NCI-H146 treated with DMSO at 0.1 percent for 48 hours (cell line): Measurements from ENCODE around the gene LAMP2.
"Not testable (repeated sequence)": the region's sequence is repeated elsewhere in the genome, so short reads cannot be mapped to it uniquely, and the experiment has no call there.

Experiments used
- DNase-seq: peaks from one replicate; lab custom pipeline; 2025; ENCODE audit not compliant: unreplicated experiment; lab: John Stamatoyannopoulos, UW

The LAMP2 gene

DNA sequence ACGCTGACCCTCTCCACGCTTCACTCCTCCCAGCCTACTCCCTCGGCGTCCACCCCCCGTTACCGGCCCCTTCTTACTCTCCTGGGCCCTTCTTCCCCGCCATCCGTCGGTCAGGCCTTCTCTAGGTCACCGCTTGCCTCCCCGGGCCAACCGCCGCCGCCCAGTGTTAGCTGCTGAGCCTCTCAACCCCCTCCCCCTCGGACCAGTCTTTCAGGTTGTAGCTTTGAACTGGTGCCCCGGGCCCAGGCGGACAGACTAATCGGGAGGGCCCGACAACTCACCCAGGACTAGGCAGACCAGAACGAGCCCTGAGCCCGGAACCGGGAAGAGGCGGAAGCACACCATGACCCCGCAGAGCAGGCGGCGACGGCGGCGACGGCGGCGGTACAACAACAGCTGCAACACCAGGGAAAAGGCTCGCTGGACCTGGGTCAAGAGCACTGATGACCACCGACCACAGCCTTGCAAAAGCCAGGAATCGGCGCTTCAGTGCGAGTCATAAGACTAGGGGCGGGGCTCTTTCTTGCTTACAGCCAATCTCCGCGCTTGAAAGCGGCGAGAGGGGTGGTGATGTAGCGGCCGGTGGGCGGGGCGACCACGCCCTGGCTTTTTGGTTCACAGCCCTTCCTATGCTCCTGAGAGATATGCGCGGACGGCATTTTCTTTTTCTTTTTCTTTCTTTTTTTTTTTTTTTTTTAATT is at the start of gene LAMP2:
Gene LAMP2 (minus strand): TSS at position 472 of the 701 bp plus-strand sequence. CDS start 127 bp downstream, at position 345.
- DNase-seq, result peak; percentile 84

DNA sequence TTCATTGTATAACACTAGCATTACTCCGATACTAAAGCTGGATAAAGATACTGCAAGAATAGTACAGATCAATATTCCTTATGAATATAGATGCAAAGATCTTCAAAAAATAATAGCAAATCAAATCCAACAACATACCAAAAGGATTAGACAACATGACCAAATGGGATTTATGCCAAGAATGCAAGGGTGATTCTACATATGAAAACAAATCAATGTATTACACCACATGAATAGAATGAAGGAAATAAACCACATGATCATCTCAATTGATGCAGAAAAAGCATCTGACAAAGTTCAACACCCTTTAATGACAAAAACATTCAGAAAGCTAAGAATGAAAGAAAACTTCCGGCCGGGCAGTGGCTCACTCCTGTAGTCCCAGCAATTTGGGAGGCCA is 48.8 kb upstream of the LAMP2 start:
- no peak for DNase-seq

DNA sequence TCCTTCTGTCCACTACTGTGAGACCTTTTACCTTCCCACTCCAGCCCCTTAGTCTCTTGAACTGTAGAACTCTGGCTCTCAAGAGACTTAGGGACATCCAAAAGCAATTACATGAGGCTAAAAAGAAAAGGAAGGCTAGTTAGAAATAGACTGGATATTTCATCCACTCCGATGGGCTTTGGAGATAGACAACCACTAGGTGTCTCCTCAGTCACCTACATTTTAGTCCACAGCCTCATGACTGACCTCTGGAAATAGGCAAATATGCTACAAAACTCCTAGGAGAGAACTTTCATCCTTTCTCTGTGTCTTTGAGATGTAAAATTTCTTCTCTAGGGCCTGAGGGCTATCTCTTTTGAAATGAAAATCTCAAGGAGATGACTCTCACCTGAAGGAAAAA is 45.1 kb upstream of the LAMP2 start:
- DNase-seq, result no peak

DNA sequence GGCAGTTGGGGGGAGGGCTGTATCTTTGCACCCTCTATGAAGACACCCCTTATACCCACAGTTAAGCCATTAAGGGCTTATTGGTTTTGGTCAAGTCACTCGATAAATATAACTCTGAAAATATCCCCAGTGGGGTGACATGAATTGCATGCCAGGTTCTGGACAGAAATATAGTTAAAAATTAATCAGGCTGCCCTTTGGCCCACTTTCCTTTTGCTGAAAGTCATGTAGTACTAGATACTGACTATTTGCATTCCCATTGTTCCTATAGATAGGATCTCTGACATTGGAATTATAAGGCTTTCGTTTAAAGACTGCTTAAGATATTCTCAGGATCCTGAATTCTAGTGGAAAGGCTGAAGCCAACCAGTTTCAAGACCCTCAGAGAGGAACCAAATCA is 43.5 kb upstream of the LAMP2 start:
- DNase-seq, result no peak

DNA sequence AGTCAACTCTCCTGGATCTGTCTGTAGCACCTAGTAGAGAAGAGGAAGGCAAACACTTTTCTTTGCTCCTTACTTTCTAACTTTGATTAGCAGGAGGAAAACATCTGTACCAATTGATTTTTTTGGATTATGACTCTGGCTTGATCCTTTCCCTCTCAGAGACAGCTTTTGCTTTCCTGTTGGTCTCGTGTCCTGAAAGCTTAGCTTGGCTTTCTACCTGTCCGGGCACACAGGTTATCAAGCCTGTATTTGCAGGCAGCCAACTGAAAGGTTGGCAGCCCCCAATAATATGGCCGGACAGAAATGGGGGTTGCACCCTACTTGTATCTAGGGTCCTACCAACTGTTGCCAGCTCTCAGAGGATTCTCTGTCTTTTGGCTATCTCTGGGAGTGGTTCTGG is 43.1 kb upstream of the LAMP2 start:
- DNase-seq, result no peak

DNA sequence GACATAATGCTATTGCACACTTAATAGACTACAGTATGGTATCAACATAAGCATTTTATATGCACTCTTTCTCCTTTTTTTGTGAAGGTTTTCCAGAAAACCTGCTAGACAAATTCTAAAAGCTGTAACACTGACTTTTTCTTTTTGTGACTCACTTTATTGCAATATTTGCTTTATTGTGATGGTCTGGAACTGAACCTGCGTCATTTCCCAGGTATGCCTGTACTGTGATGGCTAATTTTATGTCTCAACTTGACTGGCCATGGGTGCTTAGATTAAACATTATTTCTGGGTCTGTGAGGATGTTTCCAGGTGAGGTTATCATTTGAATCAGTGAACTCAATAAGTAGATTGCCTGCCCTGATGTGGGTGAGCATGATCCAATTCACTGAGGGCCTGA is 35.5 kb upstream of the LAMP2 start:
- DNase-seq, result no peak

DNA sequence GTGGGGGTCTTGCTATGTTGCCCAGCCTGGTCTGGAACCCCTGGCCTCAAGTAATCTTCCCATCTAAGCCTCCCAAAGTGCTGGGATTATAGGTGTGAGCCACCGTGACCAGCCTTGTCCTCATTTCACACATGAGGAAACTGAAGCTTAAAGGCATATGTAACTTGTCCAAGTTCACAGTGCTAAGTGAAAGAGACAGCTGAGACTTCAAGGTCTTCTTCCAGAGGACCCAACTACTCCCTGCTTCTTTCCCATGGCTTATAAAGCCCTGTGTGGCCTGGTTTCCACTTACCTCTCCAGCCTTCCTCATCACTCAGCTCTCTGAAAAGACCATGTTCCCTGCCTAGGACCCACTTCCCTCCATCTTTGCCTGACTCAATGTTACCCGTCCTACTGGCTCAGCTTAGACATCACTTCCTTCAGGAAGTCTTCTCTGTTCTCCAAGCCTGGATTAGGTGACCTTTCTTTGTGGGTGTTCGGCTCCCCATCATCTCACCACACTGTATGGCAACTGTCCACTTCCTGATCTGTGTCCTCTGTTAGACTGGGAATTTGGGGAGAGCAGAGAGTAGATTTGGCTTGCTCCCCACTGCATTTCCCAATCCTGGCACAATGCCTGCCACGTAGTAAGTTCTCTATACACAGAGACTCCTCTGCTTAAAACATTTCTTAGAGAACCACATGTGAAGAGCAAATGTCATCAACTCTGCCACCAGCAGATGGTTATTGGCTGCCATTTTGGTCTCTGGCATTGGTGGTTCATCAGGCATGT is 30.4 kb upstream of the LAMP2 start:
- no peak for DNase-seq

DNA sequence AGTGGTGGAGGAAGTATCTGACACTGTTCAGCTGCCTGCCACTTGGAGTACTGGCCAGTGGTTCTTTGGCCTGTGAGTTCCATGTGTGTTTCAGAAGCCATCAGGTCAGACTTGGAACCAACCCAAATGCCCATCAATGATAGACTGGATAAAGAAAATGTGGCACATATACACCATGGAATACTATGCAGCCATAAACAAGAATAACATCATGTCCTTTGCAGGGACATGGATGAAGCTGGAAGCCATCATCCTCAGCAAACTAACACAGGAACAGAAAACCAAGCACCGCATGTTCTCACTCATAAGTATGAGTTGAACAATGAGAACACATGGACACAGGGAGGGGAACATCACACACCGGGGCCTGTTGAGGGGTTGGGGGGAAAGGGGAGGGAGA is 21.0 kb upstream of the LAMP2 start:
- DNase-seq, result not testable (repeated sequence)

DNA sequence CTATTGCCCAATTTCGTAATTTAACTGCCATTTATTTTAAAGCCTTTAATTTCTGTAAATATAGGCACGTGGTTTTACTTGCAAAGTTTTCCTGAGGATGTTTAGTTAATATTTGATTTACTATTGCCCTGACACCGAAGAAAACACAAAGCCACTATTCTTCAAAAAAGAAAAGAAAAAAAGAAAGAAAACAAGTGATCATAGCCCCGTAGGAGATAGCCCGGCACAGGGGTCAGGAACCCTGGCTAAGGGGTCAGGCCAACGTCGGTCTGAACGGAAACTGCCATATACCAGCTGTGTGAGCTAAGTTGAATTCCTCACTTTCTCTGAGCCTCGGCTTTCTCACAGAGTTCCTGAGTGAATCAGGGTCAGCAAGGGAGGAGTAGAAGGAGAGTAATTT is 17.7 kb upstream of the LAMP2 start:
- no peak for DNase-seq

DNA sequence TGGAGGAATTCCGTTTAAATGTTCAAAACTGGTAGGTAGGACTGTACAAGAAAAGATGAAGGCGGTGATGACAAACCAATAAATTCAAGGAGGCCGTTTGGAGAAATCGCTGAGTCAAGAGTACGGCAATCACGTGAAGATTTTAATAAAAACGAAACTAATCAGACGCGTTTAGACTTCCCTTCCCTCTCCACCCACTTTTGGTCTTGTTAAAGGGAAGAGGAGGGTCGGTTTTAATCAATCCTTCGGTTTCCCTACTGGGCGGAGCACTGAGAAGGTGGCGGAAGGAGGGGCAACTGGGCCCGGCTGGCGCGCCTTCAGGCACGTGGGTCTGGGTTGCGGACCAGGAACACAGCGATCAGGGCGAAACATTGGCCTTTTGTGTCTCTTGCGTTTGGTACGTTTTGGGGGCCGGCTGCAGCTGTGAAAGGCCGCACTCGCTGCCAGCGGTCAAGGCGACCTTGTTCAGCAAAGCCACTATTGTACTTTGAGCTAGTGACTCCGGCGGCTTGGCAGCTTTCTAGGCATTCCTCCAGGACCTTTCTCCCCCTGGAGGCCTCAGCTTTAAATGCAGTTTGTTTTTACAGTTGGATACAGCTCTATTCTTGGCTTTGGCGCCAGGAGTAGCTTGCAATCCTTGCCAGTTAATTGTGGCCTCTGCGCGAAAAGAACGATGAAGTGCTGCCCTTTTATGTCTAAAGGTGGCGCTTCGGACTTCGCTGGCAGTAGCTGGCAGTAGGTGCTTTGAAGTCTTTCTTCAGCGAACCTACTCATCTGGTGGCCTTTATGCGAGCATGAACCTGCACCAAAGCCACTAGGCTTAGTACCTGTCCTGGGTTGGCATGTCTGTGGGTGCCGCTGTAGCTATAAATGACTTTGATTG is 16.8 kb upstream of the LAMP2 start:
- peak; percentile 86 for DNase-seq

DNA sequence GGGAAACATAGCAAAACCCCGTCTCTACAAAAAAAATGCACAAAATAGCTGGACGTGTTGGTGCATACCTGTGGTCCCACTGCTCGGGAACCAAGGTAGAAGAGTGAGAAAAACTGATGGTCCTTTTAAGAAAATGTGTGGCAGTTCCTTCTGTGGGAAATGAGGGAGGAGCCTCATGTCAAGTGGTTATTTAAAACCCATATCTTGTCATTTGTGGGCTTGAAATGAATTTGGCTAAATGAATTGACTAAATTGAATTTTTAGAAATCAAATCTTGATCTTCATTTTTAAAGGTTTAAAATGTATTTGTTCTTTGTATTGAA is 16.2 kb upstream of the LAMP2 start:
- no peak for DNase-seq

DNA sequence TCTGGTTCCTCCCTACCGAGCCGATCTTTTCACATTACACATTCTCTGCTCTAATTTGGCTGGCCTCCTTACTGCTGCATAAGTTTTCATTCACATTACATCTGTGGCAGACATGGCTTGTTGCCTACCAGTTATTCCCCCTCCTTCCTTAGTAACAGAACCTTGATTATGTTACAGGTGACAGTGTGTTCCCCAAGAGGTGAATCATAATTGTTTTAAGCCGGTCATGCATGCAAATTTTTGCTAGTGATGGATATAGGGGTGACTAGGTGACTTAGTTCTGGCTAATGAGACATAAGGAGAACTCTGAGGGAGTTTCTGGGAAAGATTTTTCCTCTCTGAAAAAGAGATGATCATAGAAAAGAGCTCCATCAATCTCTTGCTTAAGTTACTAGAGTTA is 8.4 kb upstream of the LAMP2 start:
- DNase-seq, result no peak

DNA sequence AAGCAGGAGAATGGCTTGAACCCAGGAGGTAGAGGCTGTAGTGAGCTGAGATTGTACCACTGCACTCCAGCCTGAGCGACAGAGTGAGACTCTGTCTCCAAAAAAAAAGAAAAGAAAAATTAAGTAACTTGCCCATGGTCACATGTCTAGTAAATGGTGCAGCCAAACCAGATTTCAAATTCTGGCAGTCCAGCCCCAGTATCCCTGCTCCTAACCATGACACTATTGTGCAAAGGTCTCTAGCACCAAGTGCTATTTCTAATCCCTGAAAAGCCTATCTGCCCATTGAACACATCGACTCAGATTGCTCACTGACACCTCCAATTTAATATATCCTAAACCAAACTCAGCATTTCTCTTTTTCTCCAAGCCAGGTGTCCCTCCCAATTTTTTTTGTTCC is 7.6 kb upstream of the LAMP2 start:
- no peak for DNase-seq

DNA sequence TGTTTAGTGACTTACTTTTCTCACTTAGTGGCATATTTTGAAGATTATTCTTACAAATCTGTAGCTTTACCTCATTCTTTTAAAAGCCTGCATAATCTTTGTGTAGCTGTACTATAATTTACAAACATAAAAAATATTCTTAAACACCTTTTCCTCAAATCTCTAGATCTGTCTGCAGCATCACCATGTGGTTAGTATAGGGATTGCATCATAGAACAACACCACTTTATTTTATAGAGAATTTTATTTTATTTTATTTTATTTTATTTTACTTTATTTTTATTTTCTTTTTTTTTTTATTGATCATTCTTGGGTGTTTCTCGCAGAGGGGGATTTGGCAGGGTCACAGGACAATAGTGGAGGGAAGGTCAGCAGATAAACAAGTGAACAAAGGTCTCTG is 6.4 kb upstream of the LAMP2 start:
- DNase-seq, result not testable (repeated sequence)

DNA sequence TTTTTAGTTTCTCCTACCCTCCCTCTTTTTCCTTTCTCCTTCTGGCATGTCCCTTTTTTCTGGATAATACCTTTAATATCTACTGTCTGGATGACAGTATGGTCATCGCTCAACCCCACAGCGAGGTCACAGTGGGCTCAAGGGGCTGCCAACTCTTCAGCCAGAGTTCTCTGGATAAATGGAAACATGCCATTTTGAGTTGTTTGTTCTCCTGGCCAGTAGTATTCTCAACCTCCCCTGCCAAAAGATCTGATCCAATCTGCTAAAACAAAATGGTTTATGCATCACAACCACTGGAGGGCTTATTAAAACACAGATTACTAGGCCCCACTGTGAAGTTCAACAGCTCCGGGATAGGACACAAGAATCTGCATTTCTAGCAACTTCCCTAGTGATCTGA is 5.0 kb upstream of the LAMP2 start:
- no peak for DNase-seq

DNA sequence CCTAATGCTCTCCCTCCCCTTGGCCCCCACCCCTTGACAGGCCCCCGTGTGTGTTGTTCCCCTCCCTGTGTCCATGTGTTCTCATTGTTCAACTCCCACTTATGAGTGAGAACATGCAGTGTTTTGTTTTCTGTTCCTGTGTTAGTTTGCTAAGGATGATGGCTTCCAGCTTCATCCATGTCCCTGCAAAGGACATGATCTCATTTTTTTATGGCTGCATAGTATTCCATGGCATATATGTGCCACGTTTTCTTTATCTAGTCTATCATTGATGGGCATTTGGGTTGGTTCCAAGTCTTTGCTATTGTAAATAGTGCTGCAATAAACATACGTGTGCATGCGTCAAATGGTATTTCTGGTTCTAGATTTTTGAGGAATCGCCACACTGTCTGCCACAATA is 561 bp upstream of the LAMP2 start:
- not testable (repeated sequence) for DNase-seq

DNA sequence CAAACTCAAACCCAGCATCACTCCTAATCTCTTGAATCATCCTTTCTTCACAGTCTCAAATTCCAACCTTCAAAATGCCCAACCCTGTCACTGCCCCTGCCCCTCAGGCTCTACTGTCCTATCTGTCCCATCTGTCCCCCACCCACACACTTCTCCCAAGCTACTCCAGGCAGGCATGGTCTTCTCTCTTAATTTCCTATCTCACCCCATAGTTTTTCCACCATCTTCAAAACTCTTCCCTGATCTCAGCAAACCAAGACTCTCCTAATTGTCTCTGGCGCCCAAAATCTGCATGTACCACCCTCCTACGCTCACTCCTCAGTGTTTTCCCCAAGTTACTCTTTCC is 644 bp downstream of the LAMP2 start:
- no peak for DNase-seq

DNA sequence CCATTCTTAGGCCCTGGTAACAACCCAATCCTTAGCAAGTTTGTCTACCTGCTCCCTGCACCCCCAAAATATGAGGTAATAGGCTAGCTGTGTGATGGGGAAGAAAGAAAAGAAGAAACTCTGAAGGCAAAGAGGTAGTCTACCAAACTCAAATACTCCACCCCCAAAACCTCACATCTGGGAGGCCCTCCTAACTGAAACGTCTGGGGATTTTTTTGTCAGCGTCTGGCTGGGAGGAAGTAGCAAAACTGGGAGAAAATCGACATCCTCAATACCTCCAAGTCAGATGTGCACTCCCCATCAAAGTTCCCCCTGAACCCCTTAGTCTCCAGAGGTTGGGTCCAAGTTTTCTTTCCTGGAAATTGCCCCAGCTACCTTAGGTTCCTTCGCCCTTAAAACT is 1.0 kb downstream of the LAMP2 start:
- DNase-seq, result no peak

DNA sequence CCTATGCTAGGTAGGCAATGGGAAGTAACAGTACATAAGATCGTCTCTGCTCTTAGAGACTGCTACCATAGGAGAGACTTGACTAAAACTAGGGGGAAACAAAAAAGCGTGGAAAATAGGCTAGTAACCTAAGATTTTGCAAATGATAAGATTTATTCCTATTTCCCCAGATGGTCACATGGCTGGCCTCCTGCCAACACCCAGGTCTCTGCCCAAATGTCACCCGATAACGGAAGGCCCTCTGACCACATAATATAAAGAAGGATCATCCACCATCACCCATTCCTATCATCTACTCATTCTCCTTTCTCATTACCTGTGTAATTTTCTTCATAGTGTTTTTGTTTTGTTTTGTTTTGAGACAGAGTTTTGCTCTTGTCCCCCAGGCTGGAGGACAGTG is 4.7 kb downstream of the LAMP2 start:
- no peak for DNase-seq

DNA sequence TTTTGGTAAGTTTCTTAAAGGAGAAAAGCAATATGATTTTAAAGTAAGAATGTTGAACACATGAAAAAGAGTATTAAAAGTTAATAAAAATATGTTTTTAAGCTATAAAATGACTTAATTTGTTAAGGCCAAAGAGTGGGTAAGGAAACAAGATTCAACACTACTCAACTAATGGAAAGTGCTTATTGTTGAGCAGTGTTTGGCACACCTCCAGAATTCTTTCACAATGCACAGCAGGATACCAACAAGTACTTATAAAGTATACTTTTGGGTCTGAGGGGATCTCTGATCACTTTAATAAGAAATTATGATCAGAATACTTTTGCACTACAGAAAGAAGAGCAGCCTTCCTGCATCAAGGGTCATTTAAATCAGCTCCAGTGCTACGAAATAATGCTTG is 5.9 kb downstream of the LAMP2 start:
- DNase-seq, result no peak

DNA sequence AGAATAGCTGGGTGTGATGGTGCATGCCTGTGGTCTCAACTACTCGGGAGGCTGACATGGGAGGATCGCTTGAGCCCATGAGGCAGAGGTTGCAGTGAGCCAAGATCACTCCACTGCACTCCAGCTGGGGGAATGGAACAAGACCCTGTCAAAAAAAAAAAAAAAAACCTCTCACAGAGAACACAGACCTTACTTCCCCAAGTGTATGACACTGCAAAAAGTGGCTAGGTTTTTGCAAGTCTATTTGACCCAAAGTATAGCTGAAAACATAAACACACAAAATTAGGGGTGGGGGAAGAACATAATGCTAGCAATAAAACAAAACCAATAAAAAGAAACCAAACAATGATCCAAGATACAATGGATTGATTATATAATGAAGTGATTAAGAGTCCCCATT is 6.7 kb downstream of the LAMP2 start:
- no peak for DNase-seq

DNA sequence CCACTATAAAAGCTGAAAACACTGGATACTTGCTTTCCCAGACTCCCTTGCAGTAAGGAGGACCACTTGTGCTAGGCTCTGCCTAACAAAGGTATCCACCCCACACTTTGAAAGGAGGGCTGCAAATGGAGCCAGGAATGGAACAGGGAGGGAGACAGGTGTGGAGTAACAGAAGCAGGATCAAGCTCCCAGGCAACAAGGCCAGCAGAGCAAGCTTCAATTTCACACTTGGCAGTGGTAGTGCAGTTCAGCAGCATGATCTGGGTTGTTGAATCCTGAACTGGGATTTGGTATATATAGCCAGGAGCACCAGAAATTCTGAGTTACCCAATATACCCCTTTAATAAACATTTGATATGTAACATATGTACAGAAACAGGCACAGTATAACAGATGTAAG is 9.8 kb downstream of the LAMP2 start:
- DNase-seq, result no peak
